ENCODE measurements around the gene TFR2.

TFR2 gene

GRCh38 chr7:100614308-100614861, 27.0 kb downstream of the TFR2 start:
- TF ChIP-seq, protein P1, sequence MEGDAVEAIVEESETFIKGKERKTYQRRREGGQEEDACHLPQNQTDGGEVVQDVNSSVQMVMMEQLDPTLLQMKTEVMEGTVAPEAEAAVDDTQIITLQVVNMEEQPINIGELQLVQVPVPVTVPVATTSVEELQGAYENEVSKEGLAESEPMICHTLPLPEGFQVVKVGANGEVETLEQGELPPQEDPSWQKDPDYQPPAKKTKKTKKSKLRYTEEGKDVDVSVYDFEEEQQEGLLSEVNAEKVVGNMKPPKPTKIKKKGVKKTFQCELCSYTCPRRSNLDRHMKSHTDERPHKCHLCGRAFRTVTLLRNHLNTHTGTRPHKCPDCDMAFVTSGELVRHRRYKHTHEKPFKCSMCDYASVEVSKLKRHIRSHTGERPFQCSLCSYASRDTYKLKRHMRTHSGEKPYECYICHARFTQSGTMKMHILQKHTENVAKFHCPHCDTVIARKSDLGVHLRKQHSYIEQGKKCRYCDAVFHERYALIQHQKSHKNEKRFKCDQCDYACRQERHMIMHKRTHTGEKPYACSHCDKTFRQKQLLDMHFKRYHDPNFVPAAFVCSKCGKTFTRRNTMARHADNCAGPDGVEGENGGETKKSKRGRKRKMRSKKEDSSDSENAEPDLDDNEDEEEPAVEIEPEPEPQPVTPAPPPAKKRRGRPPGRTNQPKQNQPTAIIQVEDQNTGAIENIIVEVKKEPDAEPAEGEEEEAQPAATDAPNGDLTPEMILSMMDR (IDR thresholded peaks at IDR 0.05; ENCODE audit: borderline replicate concordance, insufficient read depth, low read depth, low read length): no peak
- H3K4me3 ChIP-seq (ENCODE audit: low read depth, low read length): no peak overlapping the region

DNA sequence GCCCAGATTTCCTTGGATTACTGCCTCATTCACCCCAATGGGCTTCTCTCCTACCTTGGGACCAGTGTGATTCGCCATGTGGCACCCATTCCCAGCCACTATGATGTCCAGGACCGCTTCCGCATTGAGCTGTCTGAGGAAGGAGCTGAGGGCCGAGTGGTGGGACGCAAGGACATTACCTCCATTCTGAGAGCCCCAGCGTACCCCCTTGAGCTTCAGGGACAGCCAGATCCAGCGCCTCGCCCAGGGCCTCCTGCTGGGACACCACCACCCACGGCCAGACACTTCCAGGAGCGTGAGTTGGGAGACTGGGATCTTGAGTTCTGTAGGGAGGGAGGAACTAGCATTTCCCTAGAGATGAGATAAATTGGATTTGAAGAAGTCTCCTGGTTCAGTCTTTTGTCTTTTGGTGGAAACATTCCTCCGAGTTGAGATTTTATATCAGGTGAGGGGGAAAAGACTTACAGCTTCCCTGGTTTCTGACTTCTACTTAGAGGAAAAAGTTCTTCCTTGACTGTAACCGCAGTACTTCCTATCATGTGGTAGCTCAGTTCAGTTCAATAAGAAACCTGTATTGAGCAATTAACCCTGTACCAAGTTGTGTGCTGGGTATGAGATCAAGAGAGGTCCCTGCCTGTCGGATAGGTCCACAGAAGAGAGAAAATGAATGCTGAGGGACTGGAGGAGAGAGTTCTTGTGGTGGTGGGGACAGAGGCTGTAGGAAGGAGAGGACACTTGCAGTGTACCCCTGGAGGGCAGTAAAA, 27.8 kb downstream of the TFR2 start:
- TF ChIP-seq, protein P1 (IDR thresholded peaks at IDR 0.05; ENCODE audit: borderline replicate concordance, insufficient read depth, low read depth, low read length): no peak
- H3K4me3 ChIP-seq (ENCODE audit: low read depth, low read length): no peak overlapping the region

DNA sequence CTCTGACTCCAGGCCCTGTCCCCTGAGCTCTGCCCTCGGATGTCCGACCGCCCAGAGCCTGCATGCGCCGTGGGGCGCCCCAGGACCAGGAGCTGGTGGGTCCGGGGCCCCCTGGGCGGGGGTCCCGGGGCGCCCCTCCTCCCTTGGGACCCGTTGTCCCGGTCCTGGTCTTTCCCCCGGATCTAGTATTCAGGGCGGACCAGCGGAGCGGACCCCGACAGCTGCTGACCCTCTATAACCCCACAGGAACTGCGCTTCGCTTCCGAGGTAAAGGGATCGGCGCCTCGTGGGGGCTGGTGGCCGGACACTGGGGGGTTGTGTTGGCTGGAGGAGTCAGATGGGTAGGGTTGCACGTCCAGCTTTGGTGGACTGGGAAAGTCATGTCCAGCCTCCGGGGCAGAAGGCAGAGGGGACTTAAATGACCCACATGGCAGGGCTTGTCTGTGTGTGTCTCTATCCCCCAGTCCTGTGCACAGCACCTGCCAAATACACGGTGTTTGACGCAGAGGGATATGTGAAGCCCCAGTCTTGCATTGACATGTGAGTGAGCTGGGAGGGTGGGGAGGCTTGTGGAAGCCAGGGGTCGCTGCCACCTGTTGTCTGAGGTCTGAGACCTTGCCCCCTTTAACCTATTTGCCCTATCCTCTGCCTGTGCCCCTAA, 28.5 kb downstream of the TFR2 start:
- peak overlapping the region; percentile 80 for H3K4me3 ChIP-seq (ENCODE audit: low read depth, low read length)
- TF ChIP-seq, protein P1 (IDR thresholded peaks at IDR 0.05; ENCODE audit: borderline replicate concordance, insufficient read depth, low read depth, low read length): no peak

GRCh38 chr7:100611983-100612729, 29.2 kb downstream of the TFR2 start, which contains the start of gene MOSPD3:
Gene MOSPD3, plus strand, starts transcription at chr7:100612540. Its CDS starts 252 bp downstream, at chr7:100612792.
- TF ChIP-seq, protein P1 (IDR thresholded peaks at IDR 0.05; ENCODE audit: borderline replicate concordance, insufficient read depth, low read depth, low read length): no peak
- peak within 1 kb of the TSS; percentile 80 for H3K4me3 ChIP-seq (ENCODE audit: low read depth, low read length)

GRCh38 chr7:100609958-100610357, 31.4 kb downstream of the TFR2 start:
- no peak overlapping the region for H3K4me3 ChIP-seq (ENCODE audit: low read depth, low read length)
- TF ChIP-seq, protein P1 (IDR thresholded peaks at IDR 0.05; ENCODE audit: borderline replicate concordance, insufficient read depth, low read depth, low read length): no peak

DNA sequence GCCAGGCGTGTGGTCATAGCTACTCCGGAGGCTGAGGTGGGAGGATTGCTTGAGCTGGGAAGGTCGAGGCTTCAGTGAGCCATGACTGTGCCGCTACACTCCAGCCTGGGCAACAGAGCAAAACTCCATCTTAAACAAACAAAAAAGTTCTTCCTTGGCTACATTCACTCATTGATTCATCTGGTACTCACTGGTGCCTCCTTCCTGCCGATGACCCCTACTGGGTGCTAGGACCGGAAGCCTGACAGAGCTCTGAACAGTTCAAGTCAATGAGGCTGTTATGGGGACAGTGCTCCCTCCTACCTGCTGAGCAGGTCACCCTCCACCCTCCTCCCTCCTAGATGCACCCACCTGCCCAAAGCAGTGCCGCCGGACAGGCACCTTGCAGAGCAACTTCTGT, 34.2 kb downstream of the TFR2 start:
- TF ChIP-seq, protein P1 (IDR thresholded peaks at IDR 0.05; ENCODE audit: borderline replicate concordance, insufficient read depth, low read depth, low read length): no peak
- H3K4me3 ChIP-seq (ENCODE audit: low read depth, low read length): no peak overlapping the region
